Astrocyte (in vitro differentiated cells and primary cell): ENCODE results near the gene BACH2.

ENCODE experiments used
- EZH2 ChIP-seq: IDR thresholded peaks from 2 replicates; pipeline ENCODE4 v1.6.1; 2012; ENCODE audit warnings: mild to moderate bottlenecking, low read length, inconsistent platforms; ENCODE audit not compliant: insufficient read depth
- TF ChIP-seq, protein P1 (sequence below): IDR thresholded peaks from 2 replicates; pipeline ENCODE4 v1.5.1; 2011; ENCODE audit warnings: low read depth, mild to moderate bottlenecking, inconsistent platforms, low read length, moderate library complexity; ENCODE audit not compliant: insufficient read depth

DNA sequence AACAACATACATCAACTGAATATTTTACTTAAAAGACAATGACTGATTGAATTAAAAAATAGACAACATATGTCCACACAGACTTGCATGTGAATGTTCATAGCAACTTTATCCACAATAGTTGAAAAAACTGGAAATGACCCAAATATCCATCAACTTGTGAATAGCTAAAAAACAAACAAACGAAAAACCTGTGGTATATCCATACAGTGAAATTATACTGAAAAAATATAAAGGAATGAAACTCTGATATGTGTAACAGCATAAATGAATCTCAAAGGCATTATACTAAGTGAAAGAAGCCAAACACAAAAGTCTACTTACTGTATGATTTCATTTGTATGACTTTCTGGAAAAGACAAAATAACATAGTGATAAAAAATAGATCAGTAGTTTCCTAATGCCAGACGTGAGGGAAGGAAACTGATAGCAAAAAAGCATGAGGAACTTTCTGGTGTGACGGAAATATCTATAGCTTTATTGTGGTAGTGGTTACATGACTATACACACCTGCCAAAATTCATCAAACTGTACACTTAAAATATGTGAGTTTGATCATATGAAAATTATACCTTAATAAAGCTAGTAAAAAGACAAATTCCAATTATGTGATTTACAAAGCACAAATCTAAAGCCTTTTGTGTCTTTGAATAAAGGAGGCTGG is 123.2 kb downstream of the BACH2 start:
- TF ChIP-seq, protein P1, sequence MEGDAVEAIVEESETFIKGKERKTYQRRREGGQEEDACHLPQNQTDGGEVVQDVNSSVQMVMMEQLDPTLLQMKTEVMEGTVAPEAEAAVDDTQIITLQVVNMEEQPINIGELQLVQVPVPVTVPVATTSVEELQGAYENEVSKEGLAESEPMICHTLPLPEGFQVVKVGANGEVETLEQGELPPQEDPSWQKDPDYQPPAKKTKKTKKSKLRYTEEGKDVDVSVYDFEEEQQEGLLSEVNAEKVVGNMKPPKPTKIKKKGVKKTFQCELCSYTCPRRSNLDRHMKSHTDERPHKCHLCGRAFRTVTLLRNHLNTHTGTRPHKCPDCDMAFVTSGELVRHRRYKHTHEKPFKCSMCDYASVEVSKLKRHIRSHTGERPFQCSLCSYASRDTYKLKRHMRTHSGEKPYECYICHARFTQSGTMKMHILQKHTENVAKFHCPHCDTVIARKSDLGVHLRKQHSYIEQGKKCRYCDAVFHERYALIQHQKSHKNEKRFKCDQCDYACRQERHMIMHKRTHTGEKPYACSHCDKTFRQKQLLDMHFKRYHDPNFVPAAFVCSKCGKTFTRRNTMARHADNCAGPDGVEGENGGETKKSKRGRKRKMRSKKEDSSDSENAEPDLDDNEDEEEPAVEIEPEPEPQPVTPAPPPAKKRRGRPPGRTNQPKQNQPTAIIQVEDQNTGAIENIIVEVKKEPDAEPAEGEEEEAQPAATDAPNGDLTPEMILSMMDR: no peak
- no peak for TF ChIP-seq EZH2
